NCI-H2081 treated with DMSO at 0.1 percent for 48 hours (cell line): ENCODE results near the gene ZNF550.

Source experiments
- DNase-seq: peaks from one replicate; lab custom pipeline; 2025; lab: John Stamatoyannopoulos, UW

The ZNF550 gene

GRCh38 chr19:57559404-57560025, at the start of gene ZNF550:
TSS of gene ZNF550 (minus strand) at chr19:57559863. CDS start at chr19:57559682, 181 bp downstream.
- DNase-seq, result peak; percentile 36

GRCh38 chr19:57606931-57607330, 47.3 kb upstream of the ZNF550 start:
- DNase-seq, result no peak

- DNase-seq, result peak; percentile 44
Measured at GRCh38 chr19:57599761-57600383, 40.2 kb upstream of the ZNF550 start, which contains the start of gene ZNF530. TSS of gene ZNF530 (plus strand) at chr19:57599885. CDS start at chr19:57604346, 4,461 bp downstream.

GRCh38 chr19:57599377-57599760, 39.7 kb upstream of the ZNF550 start:
- no peak for DNase-seq

- no peak for DNase-seq
Measured at GRCh38 chr19:57587529-57587928, 27.9 kb upstream of the ZNF550 start.

- DNase-seq, result no peak
Measured at GRCh38 chr19:57583521-57584416, 24.1 kb upstream of the ZNF550 start, which contains the start of gene ZIK1. TSS of gene ZIK1 (plus strand) at chr19:57584145. CDS start at chr19:57584357, 212 bp downstream.

GRCh38 chr19:57583104-57583520, 23.4 kb upstream of the ZNF550 start:
- DNase-seq, result no peak

- peak; percentile 93 for DNase-seq
Measured at GRCh38 chr19:57578487-57579205, 19.0 kb upstream of the ZNF550 start, which contains the start of gene ZNF416. TSS of gene ZNF416 (minus strand) at chr19:57578911. CDS start at chr19:57578704, 207 bp downstream.

GRCh38 chr19:57576661-57577060, 17.0 kb upstream of the ZNF550 start:
- no peak for DNase-seq

- DNase-seq, result no peak
Measured at GRCh38 chr19:57572415-57572947, 12.8 kb upstream of the ZNF550 start.

GRCh38 chr19:57570707-57571106, 11.0 kb upstream of the ZNF550 start:
- no peak for DNase-seq

- DNase-seq, result no peak
Measured at GRCh38 chr19:57566396-57567265, 7.0 kb upstream of the ZNF550 start.

- DNase-seq, result no peak
Measured at GRCh38 chr19:57563547-57563946, 3.9 kb upstream of the ZNF550 start.

GRCh38 chr19:57560049-57560491, 407 bp upstream of the ZNF550 start:
- no peak for DNase-seq

- DNase-seq, result no peak
Measured at GRCh38 chr19:57559008-57559403, 657 bp downstream of the ZNF550 start.

- DNase-seq, result no peak
Measured at GRCh38 chr19:57558525-57558924, 1.1 kb downstream of the ZNF550 start.

- DNase-seq, result no peak
Measured at GRCh38 chr19:57557659-57558058, 2.0 kb downstream of the ZNF550 start.

- DNase-seq, result no peak
Measured at GRCh38 chr19:57552432-57552831, 7.2 kb downstream of the ZNF550 start.

GRCh38 chr19:57546513-57546912, 13.2 kb downstream of the ZNF550 start:
- no peak for DNase-seq

- no peak for DNase-seq
Measured at GRCh38 chr19:57537953-57538547, 21.6 kb downstream of the ZNF550 start.
